IPS DF 4.7 (cell line): ENCODE measurements around the gene PARD6A.

Source experiments
- DNase-seq: peaks from one replicate; pipeline ENCODE4 v3.0.0-alpha.2; 2013; ENCODE audit warnings: low spot score; ENCODE audit errors: extremely low read depth

The PARD6A gene

DNA sequence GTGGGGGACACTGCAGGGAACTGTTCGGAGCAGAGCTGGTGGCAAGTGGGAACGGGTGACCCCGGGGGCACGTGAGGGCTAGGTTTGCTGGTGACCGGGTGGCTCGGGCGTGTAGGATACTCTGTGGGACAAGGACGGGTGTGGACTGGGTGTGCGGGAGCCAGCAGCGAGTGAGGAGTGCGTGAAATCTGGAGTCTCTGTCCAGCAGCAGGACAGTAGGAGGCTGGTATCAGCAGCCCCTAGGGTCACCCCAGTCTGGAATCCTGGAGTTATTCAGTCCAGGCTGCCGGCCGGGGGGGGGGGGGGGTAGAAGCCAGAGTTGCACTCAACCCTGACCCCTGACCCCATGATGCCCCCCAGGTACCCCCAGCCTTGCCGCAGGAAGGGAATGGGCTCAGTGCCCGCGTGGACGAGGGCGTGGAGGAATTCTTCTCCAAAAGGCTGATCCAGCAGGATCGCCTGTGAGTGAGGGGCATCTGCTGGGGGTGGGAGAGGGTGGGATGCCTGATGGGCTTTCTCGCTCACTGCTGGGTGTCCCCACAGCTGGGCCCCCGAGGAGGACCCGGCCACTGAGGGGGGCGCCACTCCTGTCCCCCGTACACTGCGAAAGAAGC, 6.9 kb upstream of the PARD6A start:
- no peak for DNase-seq

DNA sequence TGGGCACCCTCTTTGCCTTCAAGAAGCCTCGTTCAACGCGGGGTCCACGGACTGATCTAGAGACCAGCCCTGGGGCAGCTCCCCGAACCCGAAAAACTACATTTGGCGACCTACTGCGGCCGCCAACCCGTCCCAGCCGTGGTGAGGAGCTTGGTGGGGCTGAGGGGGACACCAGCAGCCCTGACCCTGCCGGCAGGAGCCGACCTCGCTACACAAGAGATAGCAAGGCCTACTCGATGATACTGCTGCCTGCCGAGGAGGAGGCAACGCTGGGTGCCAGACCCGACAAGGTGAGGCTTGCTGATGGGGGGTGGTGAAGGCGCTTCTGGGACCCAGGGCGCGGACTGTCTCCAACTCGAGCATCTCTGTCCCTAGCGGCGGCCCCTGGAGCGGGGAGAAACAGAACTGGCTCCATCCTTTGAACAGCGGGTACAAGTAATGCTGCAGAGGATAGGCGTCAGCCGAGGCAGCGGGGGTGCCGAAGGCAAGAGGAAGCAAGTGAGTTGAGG, 6.3 kb upstream of the PARD6A start:
- DNase-seq: no peak

DNA sequence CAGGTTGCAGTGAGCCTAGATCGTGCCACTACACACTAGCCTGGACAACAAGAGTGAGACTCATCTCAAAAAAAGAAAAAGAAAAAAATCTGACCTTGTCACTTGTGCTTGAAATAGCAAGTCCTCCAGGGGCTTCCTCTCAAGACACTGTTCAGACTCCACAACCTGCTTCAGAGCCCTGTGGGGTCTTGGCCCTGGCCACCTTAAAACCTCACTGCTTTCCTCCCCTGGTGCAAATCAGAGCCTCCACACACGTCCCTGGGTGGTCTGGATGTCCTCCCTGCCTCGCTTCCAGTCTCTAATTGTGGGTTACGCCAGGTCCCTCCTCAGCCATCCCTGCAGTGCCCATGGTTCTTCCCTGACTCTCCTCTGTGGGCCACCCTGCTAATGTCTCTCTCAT, 5.4 kb upstream of the PARD6A start:
- DNase-seq: no peak

DNA sequence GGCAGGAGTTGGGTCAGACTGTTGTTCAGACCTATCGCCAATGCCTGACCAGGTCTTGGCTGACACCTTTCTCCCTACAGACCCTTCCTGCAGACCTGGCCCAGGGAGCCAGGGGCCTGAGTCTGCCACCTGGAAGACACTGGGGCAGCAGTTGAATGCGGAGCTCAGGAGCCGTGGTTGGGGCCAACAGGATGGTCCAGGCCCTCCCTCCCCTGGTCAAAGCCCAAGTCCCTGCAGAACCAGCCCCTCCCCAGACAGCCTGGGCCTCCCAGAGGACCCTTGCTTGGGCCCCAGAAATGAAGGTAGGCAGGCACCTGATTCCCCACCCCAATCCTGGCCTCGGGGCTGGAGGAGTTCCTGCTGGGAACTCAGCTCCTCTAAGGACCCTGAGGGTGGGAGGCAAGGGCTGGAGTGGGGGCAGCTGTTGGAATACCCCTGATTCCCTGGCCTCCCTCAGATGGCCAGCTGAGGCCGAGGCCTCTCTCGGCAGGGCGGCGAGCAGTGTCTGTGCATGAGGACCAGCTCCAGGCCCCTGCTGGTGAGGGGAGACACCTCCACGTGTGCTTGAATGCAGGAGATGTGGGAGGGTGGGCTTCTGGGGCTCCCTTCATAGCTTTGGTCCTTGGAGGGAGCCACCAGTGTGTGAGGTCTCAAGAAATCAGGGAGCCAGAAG, 4.3 kb upstream of the PARD6A start:
- no peak for DNase-seq

DNA sequence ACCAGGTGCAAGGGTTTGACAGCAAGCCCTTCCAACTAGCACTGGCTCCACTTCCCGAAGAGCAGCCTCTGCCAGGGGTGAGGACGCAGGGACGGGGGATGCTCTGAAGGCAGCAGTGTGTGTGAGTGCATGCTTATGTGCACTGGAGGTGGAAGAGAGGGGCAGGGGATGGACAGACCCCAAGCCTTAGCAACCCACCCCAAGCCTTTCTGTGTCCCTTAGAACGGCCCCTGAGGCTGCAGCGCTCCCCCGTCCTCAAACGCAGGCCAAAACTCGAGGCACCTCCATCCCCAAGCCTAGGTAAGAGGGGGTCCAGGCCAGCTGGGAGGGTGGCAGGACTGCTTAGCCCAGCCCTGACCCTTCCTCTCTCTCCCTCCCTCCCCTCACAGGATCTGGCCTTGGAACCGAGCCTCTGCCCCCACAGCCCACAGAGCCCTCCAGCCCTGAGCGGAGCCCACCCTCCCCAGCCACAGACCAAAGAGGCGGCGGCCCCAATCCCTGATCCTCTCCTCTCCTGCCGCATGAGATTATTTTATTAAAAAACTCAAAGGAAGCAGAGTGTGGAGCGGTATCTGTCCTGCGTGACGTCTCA, 3.6 kb upstream of the PARD6A start:
- DNase-seq: no peak

DNA sequence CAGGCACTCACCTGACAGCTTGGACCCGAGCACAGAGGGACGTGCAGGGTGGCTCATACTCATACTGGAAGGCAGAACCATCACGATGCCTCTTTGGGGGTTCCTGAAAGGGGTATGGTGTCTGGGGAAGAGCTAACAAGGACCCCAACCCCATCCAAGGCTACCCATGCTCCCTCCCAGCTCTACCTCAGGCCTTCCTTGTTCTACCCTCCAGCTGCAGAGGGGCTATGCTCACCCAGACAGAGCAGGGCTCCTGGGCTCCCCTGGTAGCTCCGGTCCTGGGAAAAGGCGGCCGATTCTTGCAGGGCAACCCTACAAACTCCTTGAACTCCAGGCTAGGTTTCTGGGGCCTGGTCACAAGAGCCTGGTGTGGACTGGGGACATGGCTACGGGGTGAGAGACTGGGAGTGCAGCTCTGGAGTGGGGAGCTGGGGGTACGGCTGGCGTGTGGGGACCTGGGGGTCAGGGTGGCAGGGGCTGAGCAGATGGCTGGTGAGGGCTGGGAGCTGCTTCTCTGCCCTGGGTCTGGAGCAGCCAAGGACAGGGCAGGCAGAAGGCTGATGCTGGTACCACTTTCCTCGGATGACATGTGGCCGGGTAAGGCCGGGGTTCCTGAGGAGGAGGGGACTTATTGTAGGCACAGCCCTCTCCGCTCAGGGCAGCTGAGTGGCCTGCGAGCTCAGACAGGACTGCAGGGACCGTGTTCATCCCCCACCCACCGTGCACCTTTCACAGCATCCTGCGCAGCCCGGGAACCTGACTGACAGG, 2.8 kb upstream of the PARD6A start:
- no peak for DNase-seq

DNA sequence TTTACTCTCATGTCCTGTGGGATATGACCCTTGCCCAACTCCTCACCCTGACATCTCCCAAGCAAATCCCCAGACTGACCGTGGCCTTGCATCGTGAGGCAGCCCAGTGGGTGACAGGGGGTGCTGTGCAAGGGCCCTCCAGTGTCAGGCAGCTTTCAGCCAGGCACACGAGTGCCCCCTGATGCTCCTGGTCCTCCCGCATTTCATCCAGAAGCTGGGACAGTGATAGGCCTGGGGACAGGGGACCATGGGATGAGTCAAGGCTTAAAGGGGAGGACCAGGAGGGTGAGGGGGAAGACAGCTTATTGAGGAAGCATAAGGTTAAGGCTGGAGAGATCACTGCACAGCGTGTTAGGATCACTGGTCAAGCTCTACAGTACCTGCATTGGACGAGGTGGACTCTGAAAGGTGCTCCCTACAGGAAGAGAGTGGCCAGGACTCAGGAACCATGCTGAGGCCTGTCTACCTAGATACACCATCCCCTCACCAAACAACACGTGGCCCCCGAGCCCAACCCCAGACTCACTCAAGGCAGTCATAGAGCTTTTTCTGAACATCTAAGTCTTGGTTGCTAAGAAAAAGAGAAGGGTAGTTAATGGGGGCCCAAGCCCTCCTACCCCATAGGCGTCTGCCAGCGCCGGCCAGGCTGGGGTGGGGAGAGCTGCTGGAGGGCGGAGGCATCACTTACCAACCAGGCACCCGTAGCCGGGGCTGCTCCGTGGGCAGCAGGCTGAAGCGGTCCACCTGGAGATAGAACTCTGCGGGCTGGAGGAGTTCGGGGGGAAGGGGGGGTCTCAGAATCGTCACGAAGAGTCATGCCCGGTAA, 1.7 kb upstream of the PARD6A start:
- DNase-seq: no peak

DNA sequence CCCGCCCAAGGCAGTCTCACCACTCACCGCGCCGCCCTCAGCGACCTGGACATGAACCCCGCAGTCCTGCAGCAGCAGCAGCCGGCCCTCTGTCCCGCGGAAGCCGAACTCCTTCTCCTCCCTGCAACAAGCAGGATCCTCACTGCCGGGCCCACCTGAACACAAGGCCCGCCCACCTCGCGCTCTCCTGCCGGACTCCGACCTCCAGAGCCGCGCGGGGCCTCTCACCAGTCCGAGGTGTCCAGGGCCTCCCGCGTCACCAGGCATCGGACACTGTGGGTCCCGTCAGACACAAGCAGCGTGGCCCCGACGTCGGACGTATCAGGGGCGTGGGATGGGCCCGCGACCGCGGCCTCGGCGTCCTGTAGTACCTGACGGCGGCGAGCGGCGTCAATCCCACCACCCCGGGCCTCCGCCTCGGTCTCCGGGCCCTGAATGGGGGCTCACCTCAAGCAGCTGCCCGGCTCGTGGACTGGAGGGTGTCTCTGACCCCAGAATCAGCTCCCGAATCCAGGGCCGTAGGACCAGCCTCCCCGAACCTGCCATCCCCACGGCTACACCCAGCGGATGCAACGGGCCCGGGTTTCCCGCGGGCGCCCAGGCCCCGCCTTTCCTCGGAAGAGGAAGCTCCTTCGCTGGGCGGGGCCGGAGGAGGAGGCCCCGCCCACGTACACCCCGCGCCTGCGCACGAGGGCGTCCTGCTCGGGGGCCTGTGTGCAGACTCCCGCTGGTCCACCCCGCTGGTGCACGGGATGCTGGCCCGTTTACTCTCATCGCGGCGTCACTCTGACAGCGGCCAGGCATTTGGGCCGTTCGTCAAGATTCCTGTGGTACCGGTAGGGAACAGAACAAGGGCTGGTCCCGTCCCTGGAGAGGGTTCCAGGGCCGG, 841 bp upstream of the PARD6A start, which contains the start of gene ACD:
ACD (minus strand) TSS at position 586 of the 889 bp plus-strand sequence; CDS start at position 546, 40 bp downstream.
- DNase-seq: no peak

DNA sequence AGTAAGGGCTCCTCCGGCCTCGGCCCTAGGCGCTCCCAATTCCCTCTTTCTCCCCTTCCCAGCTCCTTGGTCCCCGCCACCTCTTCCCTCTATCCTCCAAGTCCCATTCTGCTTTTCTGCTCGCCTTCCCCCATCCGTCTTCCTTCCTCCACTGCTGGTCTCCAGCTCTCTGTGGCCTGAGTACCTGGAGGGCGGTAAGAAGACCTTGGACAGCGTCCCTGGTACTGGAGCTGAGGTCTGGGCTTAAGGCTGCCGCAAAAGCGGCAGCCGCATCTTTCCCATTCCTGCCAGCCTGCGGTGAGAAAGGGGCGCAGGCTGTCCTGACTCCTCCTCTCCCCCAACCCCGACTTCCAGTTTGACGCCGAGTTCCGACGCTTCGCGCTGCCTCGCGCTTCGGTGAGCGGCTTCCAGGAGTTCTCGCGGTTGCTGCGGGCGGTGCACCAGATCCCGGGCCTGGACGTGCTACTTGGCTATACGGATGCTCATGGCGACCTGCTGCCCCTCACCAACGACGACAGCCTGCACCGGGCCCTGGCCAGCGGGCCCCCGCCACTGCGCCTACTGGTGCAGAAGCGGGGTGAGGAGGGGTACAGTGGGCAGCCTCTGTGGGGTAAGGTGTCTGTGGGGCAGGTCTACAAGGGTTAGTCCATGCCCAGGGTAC, 471 bp downstream of the PARD6A start:
- DNase-seq: no peak

DNA sequence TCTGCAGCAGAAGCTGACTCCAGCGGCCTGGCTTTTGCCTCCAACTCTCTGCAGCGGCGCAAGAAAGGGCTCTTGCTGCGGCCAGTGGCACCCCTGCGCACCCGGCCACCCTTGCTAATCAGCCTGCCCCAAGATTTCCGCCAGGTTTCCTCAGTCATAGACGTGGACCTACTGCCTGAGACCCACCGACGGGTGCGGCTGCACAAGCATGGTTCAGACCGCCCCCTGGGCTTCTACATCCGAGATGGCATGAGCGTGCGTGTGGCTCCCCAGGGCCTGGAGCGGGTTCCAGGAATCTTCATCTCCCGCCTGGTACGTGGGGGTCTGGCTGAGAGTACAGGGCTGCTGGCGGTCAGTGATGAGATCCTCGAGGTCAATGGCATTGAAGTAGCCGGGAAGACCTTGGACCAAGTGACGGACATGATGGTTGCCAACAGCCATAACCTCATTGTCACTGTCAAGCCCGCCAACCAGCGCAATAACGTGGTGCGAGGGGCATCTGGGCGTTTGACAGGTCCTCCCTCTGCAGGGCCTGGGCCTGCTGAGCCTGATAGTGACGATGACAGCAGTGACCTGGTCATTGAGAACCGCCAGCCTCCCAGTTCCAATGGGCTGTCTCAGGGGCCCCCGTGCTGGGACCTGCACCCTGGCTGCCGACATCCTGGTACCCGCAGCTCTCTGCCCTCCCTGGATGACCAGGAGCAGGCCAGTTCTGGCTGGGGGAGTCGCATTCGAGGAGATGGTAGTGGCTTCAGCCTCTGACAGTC, 1.3 kb downstream of the PARD6A start:
- DNase-seq: no peak

DNA sequence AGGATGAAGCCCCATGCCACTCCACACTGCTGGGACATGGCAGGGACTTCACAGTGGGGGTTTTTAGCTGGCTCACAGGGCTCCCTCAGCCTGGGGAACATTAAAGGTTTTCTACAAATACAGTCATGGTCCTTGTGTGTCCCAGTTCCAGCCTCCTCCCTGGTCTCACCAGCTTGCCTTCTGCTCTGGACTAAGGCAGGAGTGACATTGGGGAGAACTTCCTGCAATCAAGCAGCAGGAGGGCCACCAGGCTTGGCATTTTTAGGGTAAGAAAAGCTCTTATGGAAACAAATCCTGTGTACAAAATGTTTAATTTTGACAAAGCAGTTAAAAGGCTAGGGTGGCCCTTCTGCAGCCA, 1.9 kb downstream of the PARD6A start:
- DNase-seq: no peak

DNA sequence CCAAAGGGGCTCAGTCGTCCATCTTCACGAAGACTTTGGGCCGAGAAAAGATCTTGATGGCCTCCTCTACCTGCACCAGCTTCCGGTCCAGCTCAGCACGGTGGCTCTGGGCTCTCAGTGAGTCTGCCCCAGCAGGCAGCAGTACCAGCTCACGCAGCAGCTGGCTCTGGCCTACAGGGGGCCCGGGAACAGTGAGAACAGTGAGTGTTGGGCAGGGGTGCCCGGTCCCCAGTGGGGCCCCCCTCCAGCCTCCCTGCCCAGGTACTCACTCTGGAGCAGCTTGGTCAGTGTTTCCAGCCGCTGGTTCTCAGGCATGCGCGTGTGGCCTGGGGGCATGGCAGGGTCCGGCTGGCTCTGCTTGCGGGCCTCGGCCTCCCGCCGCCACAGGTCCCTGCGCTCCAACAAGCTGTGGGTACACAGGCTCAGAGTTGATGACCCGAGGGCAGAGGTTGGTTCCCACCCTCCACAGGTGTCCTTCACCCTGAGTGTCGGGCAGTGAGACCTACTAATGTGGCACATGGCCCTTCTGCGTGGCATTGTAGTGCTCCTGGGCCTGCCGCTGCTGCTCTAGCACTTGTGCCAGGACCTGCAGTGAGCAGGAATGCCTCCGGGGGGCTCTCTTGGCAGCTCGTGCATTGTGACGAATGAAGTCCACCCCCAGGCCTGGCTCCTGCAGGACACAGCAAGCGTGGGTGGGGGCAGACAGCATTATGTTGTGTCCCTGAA, 2.6 kb downstream of the PARD6A start:
- no peak for DNase-seq

DNA sequence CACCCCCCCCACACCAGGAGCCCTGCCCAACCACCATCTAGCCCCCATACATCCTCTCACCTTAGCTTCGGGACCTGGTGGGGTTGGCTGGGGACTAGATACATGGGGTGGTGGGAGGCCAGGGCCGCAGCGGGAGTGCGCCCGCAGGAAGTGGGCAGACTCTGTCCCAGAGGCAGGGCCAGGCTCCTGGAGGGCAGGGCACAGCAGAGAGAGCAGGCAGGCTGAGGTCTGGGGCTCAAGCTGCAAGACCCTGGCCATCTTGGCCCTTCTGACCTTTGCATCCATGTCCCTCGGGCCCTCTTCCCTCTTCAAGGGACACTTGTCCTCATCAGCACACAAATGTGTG, 3.1 kb downstream of the PARD6A start:
- no peak for DNase-seq

DNA sequence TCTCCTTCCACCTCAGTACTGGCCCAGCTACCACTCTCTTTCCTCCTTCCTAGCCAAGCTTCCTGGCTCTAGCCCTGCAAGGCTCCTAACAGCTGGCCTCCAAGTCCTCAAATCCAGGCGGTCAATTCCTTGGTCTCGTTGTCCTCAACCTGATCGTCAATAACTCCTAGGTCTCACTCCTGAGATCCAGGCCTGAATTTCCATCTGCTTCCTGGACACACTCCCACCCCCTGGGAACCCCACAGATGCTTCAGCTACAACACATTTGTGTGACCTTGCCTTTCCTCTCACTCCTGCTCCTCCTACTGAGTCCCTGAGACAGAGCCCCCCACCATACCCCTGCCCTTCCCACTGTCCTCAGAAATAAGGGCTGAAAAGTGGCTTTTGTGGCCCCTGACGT, 3.5 kb downstream of the PARD6A start:
- no peak for DNase-seq

DNA sequence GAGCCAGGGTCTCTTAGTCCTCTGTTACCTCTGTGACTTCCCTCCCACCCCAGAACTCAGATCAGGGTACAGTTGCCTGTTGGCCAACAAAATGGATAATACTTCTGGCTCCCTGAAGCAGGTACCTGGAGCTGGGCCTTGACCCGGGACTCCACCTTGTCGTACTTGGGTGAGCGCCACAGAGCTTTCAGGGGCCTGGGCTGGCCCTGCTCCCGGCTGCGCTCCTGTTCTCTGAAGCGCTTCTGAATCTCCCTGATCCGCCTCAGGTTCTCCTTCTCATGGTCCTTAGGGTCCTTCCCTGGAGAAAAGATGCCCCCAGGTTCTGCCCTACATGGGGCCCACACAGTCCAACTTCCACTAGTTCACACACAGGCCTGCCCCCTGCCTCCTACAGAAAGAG, 4.1 kb downstream of the PARD6A start:
- DNase-seq: no peak

DNA sequence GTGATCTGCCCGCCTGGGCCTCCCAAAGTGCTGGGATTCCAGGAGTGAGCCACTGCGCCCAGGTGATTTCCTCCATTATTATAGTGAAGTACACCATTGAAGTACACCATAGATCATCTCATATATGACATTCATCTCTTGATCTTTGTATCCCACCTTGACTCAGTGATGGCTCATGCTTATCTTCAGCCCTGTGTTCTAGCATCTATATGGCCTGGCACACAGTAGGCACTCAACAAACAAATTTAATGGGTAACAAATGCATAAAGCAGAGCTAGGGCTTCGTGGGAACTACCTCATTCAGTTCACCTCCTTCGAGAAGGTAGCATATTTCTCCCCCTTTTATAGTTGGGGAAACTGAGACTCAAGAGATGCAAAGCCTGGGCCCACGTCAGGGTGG, 4.8 kb downstream of the PARD6A start:
- no peak for DNase-seq

DNA sequence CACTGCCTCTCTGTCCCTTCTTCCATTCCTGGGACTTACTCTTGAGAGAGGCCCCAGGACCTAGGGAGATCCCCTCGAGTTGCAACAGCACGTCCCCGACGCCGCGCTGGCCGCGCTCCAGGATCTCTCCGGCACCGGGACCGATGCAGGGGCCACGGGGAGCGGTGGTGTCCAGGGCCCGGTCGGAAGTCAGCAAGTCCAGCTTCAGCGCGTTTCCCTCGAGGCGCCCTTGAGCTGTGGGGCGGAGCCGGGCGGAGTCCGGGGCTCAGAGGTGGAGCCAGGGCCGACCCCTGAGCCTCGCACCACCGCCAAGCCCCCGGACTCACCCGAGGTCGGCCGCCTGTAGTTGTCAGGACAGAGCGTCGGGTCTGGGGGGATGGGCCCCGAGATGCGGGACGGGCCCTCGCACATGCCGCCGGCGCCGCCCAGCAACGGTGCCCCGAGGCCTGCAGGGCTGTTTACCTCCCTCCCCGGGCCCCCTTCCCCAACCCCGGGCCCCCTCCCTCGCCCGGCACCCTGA, 5.3 kb downstream of the PARD6A start:
- DNase-seq: no peak
